Panc1 (cell line): ENCODE measurements around the gene AP3B1. TPM values are rescaled to one million over a fixed set of nuclear protein-coding genes. Genes with fewer than 3 reads are reported as not detected.

ENCODE experiments used
- ATAC-seq: fragments of 200-7000 bp; cut with Tn5 transposase; 2 replicates; pipeline ENCODE4 v1.9.1; 2020; ENCODE audit warnings: mild to moderate bottlenecking, moderate library complexity
- BruUV-seq: library from RNA; stranded (reverse); fragments of 400-500 nt; replicated peaks from 2 replicates; lab custom pipeline; 2021; lab: Mats Ljungman, UMichigan
- CTCF ChIA-PET: fragments of 300-600 bp; sonication (Branson Sonifier 250); formaldehyde crosslinking; loops from one replicate; lab custom pipeline; 2022; ENCODE audit warnings: antibody characterized with exemption; lab: Charles Lee
- POLR2A ChIA-PET: fragments of 300-600 bp; sonication (Branson Sonifier 250); formaldehyde crosslinking; loops from one replicate; lab custom pipeline; 2022; ENCODE audit warnings: antibody characterized with exemption; lab: Charles Lee
- DNase-seq: peaks from one replicate; pipeline ENCODE4 v3.0.0-alpha.2; 2010; ENCODE audit warnings: low read depth, low spot score
- H3K27ac ChIP-seq: 2 replicates; pipeline ENCODE4 v1.5.1; 2011; ENCODE audit warnings: mild to moderate bottlenecking, low read length, inconsistent platforms
- H3K27me3 ChIP-seq: fragments of 200-500 bp; sonication (Bioruptor generic); 2 replicates; pipeline ENCODE4 v1.6.0; 2014; ENCODE audit warnings: low read length, inconsistent platforms; ENCODE audit not compliant: control insufficient read depth, insufficient read depth
- H3K36me3 ChIP-seq: fragments of 200-500 bp; sonication (Bioruptor generic); 2 replicates; pipeline ENCODE4 v1.5.1; 2014; ENCODE audit warnings: inconsistent platforms, mild to moderate bottlenecking, low read length, moderate library complexity; ENCODE audit not compliant: control insufficient read depth, insufficient read depth
- H3K4me1 ChIP-seq: 2 replicates; pipeline ENCODE4 v1.5.1; 2011; ENCODE audit warnings: inconsistent platforms, mild to moderate bottlenecking, low read length, moderate library complexity; ENCODE audit not compliant: control insufficient read depth, insufficient read depth
- H3K4me3 ChIP-seq, 2 experiments: 2 replicates each; pipeline ENCODE4 v1.5.1; 2011 to 2012; ENCODE audit warnings: low read depth in 2 of 2, low read length in 2 of 2, mild to moderate bottlenecking in 2 of 2, inconsistent platforms in 1 of 2, moderate library complexity in 1 of 2
- H3K9me3 ChIP-seq: fragments of 200-500 bp; sonication (Bioruptor generic); 2 replicates; pipeline ENCODE4 v1.5.1; 2014; ENCODE audit warnings: low read depth, mild to moderate bottlenecking, inconsistent platforms, low read length, moderate library complexity; ENCODE audit not compliant: control insufficient read depth, insufficient read depth
- CTCF ChIP-seq: fragments of 450-650 bp; IDR thresholded peaks from 2 replicates; pipeline ENCODE4 v1.5.1; 2017; ENCODE audit warnings: mild to moderate bottlenecking
- POLR2AphosphoS5 ChIP-seq: IDR thresholded peaks from 2 replicates; pipeline ENCODE4 v1.6.1; 2012; ENCODE audit warnings: mild to moderate bottlenecking, low read depth, low read length, moderate library complexity
- REST ChIP-seq, 2 experiments: IDR thresholded peaks; 2 replicates each; pipeline ENCODE4 v1.6.1; 2011 to 2012; ENCODE audit warnings: low read depth in 2 of 2, control low read depth in 1 of 2, low read length in 1 of 2, mild to moderate bottlenecking in 1 of 2, moderate library complexity in 1 of 2; ENCODE audit not compliant: insufficient read depth in 1 of 2
- SIN3A ChIP-seq: IDR thresholded peaks from 2 replicates; pipeline ENCODE4 v1.6.1; 2012; ENCODE audit warnings: low read depth, mild to moderate bottlenecking, low read length, moderate library complexity, borderline replicate concordance; ENCODE audit not compliant: insufficient read depth
- TCF7L2 ChIP-seq: IDR thresholded peaks from 2 replicates; pipeline ENCODE4 v1.6.1; 2011; ENCODE audit warnings: mild to moderate bottlenecking, low read depth, low read length, inconsistent platforms
- in situ Hi-C: cut with HindIII; loops from 2 replicates; pipeline ENCODE4 v1.10.0; 2016; ENCODE audit warnings: low sequenced_read_pairs, low pct_unique_long_range_greater_than_20kb
- intact Hi-C: fragments of 100-400 bp; cut with micrococcal nuclease; formaldehyde crosslinking; loops from one replicate; pipeline ENCODE4 v1.10.0; 2022; ENCODE audit not compliant: unreplicated experiment
- total RNA-seq: library from RNA; stranded (reverse); gene quantifications from one replicate; pipeline ENCODE4 v1.2.1, GENCODE V29; 2021; ENCODE audit not compliant: unreplicated experiment

Gene AP3B1
- total RNA-seq, 1 experiment from 2014 or later, result 55.4 TPM

GRCh38 chr5:78275998-78276543 lies 18.4 kb downstream of the AP3B1 start:
- POLR2A ChIA-PET, result no interaction called here
- ATAC-seq (no peak), DNase-seq (no peak)
- Histone ChIP-seq H3K36me3 (no peaks in the 10 kb centered on the region), H3K27ac (no peak overlapping the region), H3K27me3 (no peaks in the 10 kb centered on the region), H3K4me1 (no peaks in the 10 kb centered on the region), H3K9me3 (no peaks in the 10 kb centered on the region), H3K4me3 (no peak overlapping the region)
- BruUV-seq, result no TSS peak
- CTCF ChIA-PET, result no interaction called here
- in situ Hi-C loops (no loop called here), intact Hi-C loops (no loop called here)
- no peak for TF ChIP-seq CTCF
- no peak for TF ChIP-seq REST (IDR thresholded peaks at IDR 0.05; ENCODE audit: insufficient read depth in 1 of 2, low read depth in 2 of 2, low read length in 1 of 2)
- TF ChIP-seq TCF7L2, result no peak
- no peak for TF ChIP-seq SIN3A
- no peak for TF ChIP-seq POLR2AphosphoS5

- DNase-seq, result no peak
- intact Hi-C loops, result no loop called here
- ATAC-seq, result no peak
- ChIA-PET CTCF (interaction anchor here (0.7 kb wide), 1 partner anchor 176 kb away, joined by 5 read pairs; no protein-coding TSS in a partner anchor), POLR2A (no interaction called here)
- H3K4me1 ChIP-seq, result no peaks in the 10 kb centered on the region
- in situ Hi-C loops, result no loop called here
- no peak overlapping the region for H3K27ac ChIP-seq
- H3K4me3 ChIP-seq, result no peak overlapping the region
- H3K27me3 ChIP-seq, result no peaks in the 10 kb centered on the region
- BruUV-seq, result no TSS peak
- TF ChIP-seq TCF7L2, result no peak
- no peak for TF ChIP-seq SIN3A
- no peak for TF ChIP-seq CTCF
- H3K9me3 ChIP-seq, result no peaks in the 10 kb centered on the region
- H3K36me3 ChIP-seq, result no peaks in the 10 kb centered on the region
Measured at GRCh38 chr5:78274540-78275197, 19.8 kb downstream of the AP3B1 start.
